Coronary artery (tissue), 2 donors: ENCODE results near the gene FRAT2.

Experiments
- DNase-seq: peaks from one replicate; pipeline ENCODE4 v3.0.0-alpha.2; 2017; ENCODE audit warnings: low spot score
- H3K27ac ChIP-seq, 2 donors: fragments of 200-600 bp; sonication (generic); one replicate each; pipeline ENCODE4 v1.5.1; 2016 to 2019
- H3K4me3 ChIP-seq: fragments of 200-600 bp; sonication (generic); 2 replicates; pipeline ENCODE4 v1.5.1; 2016; ENCODE audit warnings: mild to moderate bottlenecking, moderate library complexity
- CTCF ChIP-seq: fragments of 200-600 bp; sonication (generic); IDR thresholded peaks from one replicate; pipeline ENCODE4 v1.5.1; 2019; ENCODE audit warnings: antibody characterized with exemption

The FRAT2 gene

GRCh38 chr10:97376413-97376812 is 41.9 kb upstream of the FRAT2 start:
- no peak for DNase-seq
- no peak for TF ChIP-seq CTCF
- Histone ChIP-seq H3K4me3 (no peak overlapping the region), H3K27ac (no peak overlapping the region)

GRCh38 chr10:97373456-97373855 is 38.9 kb upstream of the FRAT2 start:
- no peak for TF ChIP-seq CTCF
- DNase-seq: no peak
- H3K4me3 ChIP-seq: no peak overlapping the region
- H3K27ac ChIP-seq: no peak overlapping the region

- no peak overlapping the region for H3K27ac ChIP-seq
- no peak for DNase-seq
- no peak for TF ChIP-seq CTCF
Measured at GRCh38 chr10:97372233-97372875, 37.8 kb upstream of the FRAT2 start.

GRCh38 chr10:97371696-97372095 is 37.2 kb upstream of the FRAT2 start:
- DNase-seq: no peak
- TF ChIP-seq CTCF: no peak
- Histone ChIP-seq H3K4me3 (no peak overlapping the region), H3K27ac (no peak overlapping the region)

More at GRCh38 chr10:97372233-97372875, 37.8 kb upstream of the FRAT2 start:
- H3K4me3 ChIP-seq: no peak overlapping the region

- no peak for TF ChIP-seq CTCF
- DNase-seq: no peak
- Histone ChIP-seq H3K27ac (no peak overlapping the region), H3K4me3 (no peak overlapping the region)
Measured at GRCh38 chr10:97367126-97367649, 32.7 kb upstream of the FRAT2 start.

- H3K4me3 ChIP-seq: no peak overlapping the region
- DNase-seq: no peak
- no peak for TF ChIP-seq CTCF
- peak overlapping the region in 1 of 2 donors; percentile 69 for H3K27ac ChIP-seq
Measured at GRCh38 chr10:97366572-97366971, 32.0 kb upstream of the FRAT2 start.

GRCh38 chr10:97365761-97366351 is 31.3 kb upstream of the FRAT2 start:
- no peak for DNase-seq
- no peak for TF ChIP-seq CTCF
- H3K27ac ChIP-seq: peak overlapping the region in 1 of 2 donors; percentile 69
- H3K4me3 ChIP-seq: no peak overlapping the region
